GM21381 (cell line): ENCODE data around the gene CXXC1.
"Not testable (repeated sequence)": the region's sequence is repeated elsewhere in the genome, so short reads cannot be mapped to it uniquely, and the experiment has no call there.

Experiments used
- ATAC-seq: cut with Tn5 transposase; IDR thresholded peaks from one replicate; pipeline ENCODE4 v1.9.1; 2021; ENCODE audit warnings: mild to moderate bottlenecking, moderate library complexity; ENCODE audit not compliant: unreplicated experiment

The CXXC1 gene

DNA sequence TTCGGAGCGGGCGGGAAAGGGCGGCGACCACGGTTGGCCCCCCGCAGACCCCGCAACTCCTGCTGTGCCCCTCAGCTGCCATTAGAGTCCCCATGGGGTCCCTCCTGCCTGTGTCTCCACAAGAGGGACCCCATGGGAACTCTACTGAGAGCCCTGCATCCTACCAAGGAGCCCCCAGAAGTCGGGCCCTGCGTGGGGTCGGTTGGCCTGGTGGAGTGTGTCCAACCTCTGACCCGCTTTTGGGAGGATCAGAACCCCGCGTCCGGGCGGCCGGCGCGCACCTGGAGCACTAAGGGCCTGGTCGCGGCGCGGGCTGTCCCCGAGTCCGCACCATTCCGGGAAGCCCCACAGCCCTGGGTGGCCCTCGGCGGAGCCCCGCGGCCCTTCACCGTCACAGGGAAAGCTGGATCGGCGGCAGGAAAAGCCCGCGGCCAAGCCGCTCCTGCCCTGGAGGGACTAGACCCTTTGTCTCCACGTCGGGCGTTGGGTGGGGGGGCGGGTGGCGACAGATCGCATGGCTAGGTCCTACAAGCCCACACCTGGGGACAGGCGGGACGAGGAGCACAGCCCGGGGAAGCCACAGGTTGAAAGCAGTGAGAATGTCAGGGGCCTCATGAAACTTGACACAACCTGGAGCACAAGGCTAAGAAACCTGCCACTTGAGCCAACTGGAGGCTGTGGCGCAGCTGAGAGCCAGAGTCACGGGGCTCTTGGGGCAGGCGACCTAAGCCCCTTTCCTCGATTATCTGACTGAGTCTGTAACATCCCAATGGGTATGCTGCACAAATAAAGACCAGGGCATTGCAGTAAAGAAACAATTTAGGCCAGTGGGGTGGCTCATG lies 11.2 kb upstream of the CXXC1 start:
- ATAC-seq = no peak

- ATAC-seq = peak; percentile 100
These were observed 10.3 kb upstream of the CXXC1 start for GRCh38 chr18:50297621-50298442.

DNA sequence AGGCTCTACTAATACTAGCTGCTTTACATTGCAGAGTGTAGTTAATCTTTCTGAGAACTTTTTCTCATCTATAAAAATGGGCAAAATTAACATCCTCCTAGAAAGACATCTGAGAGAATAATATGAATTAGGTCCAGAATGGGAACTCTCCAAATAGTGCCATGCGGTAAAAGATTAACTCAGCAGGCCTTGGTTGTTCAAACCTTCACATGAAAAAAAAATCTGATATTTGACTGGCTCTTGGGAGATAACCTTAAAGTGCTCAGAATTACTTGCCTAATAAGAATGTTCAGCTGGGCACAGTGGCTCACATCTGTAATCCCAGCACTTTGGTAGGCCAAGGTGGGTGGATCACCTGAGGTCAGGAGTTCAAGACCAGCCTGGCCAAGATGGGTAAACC lies 5.5 kb upstream of the CXXC1 start:
- no peak for ATAC-seq

GRCh38 chr18:50289108-50289443 lies 1.6 kb upstream of the CXXC1 start:
- ATAC-seq = no peak

DNA sequence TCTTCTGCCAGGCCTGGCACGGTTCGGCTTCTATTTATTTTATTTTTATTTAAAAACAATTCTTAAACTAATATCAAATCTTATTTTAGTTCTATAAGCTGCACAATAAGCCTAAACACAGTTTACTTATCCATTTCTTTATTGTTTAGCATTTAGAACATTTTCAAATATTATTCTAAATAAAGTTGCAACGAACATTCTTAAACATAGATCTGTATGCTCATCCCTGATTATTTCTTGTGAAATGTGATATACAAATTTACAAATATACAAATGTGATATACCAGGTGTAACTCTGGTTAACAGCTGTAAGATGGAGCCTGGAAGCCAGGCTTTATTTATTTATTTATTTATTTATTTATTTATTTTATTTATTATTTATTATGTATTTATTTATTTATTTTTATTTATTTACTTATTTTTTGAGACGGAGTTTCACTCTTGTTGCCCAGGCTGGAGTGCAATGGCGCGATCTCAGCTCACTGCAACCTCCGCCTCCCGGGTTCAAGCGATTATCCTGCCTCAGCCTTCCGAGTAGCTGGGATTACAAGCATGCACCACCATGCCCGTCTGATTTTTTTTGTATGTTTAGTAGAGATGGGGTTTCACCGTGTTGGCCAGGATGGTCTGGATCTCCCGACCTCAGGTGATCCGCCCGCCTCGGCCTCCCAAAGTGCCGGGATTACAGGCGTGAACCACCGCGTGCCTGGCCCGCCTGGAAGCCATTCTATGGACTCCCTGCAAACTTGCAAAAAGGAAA lies 1.0 kb upstream of the CXXC1 start:
- ATAC-seq = not testable (repeated sequence)

DNA sequence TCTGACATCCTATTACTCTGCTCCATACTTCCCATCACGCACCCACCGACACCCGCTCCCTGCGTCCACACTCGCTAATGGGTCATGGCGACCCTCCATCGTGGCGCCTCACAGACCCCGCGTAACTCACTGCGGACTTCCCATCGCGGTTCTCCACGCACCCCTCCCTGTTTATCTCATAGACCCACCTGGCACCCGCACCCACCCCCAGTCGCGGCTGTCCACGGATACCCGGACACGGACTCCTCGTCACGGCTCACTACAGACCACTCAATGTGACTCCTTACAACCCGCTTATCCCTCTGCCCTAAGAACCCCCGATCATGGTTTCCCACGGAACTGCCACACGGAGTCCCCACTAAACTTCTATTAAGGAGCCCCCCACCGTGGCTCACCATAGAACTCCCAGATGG lies 458 bp downstream of the CXXC1 start:
- no peak for ATAC-seq

DNA sequence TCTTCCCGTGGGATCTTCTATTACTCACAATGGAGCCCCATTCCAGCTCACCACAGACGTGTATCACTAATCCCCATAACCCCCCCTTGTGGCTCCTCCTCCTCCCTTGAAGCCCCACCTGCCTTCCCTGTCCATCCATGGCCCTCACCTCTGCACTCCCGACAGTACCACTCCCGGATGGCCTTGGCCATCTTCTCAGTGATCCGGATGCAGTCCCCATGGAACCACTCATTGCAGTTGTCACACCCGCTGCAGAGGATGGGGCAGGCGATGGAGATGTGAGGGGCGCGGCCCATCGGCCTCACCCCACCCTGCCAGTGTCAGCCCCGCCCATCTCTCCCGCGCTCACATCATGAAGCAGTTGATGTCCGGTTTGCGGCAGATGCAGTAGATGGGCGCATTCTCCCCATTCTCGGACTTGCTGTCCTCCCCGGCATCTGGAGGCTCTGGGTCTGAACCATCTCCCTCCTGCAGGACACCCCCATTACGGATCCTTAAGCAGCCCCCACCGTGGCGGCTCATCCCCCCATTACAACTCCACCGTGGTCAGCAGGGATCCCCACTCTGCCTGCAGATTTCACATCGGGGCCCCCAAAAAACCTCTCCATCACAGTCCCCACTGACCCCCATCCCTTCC lies 983 bp downstream of the CXXC1 start:
- ATAC-seq = no peak

DNA sequence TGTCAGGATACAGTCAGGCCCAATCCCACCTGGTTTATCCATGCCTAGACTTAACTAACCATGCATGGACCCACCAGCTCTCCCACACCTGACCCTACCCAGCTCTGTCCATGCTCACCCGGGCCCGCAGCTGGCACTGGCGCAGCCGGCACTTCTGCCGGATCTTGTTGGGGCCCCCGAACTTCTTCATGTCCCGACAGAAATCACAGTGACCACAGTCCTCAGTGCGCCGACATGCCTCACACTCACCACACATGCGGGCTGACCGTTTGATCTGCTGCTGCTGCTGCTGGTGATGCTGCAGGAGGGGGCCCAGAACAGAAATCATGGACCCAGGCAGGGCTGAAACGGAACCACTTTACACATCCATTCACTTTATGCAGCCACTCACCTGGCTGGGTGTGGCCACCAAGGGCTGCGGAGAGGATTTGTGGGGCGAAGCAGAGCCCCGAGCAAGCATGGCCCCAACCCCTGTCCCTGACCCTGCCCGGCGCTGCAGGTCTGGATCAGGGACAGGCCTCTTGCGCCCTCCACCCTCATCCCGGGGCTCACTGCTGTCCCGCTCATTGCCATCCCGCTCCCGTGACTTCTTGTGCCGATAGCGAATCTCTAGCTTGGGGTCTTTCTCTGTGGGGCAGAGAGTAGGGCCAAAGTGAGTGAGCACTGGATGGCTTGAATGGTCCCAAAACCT lies 1.7 kb downstream of the CXXC1 start:
- no peak for ATAC-seq

DNA sequence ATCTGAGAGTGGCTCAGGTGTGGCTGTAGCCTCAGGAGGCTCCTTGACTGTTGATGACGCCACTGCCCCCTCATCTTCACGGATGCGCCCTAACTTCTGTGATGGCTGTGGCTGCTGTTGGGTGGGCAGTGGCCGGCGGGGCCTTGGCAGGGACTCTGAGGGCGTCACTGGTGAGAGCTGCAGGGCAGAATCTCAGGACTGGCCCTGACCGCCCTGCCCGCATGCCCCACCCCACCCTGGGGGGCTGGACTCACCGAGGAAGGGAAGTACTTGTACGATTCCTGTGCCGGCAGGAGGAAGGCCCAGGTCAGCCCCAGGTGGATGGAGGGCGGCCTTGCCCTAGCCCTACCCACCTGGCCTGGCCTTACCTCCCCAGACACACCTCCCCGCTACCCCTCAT lies 2.4 kb downstream of the CXXC1 start:
- ATAC-seq = no peak

DNA sequence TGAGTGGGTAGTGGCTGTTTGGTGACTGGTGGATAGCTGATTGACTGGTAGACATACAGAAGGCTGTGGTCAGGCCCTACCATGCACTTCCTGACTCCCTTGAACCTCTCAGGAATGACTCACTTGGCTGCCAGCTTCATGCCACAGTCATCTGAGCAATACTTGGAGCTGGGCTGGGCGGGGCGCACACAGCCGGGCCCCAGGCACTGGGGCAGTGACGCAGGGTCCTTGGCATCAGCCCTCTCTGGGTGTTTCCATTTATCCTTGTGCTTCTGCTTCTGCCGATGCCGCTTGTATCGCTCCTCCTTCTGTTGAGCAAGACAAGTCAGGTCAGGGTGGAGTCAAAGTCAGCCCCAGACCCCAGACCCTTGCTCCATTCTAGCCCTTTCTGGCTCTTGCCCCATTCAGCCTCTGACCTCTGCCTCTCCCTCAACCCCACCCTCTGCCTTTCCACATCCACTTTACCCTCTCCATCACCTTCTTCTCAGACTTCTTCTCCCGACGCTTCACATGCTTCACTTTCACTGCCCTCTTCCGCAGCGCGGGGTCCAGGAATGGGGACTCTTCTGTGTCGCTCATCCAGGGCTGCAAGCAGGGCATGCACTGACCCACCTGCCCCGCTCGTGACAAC lies 3.1 kb downstream of the CXXC1 start:
- no peak for ATAC-seq

GRCh38 chr18:50283469-50284209 lies 3.9 kb downstream of the CXXC1 start:
- ATAC-seq = no peak

DNA sequence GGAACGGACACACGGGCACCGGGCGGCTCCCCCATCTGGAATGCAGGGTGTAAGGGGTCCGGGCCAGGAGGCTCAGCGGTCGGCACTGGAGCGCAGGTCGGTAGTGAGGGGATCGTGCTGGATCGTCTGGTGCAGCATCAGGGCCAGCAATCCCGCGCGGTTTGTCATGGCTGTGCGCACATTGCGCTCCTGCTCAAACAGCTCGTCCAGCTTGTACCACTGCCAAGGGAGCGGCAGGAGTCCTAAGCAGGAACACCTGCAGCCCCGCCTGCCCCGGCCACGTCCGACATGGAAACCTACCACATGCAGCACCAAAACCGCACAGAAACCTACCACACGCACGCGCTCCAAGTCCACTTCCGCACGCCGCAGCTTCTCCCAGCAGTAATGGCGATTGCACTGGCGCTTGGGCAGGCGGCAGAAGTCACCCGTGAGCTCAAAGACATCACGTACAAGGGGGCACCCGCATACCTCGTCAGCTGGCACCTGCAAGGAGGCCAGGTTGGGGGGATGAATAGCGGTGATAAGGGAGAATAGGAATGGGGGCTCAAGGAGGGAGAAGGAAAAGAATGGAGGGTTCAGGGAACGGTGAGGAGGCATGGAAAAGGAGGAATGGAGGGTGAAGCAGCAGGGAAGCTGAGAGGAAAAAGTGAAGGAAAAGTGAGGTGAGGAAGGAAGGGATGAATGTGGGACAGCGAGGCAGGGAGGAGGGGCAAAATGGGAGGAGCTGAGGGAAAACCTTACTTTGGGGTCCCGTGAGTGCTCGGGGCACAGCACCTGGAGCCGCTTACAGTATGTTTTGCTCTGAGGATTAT lies 4.8 kb downstream of the CXXC1 start:
- no peak for ATAC-seq

DNA sequence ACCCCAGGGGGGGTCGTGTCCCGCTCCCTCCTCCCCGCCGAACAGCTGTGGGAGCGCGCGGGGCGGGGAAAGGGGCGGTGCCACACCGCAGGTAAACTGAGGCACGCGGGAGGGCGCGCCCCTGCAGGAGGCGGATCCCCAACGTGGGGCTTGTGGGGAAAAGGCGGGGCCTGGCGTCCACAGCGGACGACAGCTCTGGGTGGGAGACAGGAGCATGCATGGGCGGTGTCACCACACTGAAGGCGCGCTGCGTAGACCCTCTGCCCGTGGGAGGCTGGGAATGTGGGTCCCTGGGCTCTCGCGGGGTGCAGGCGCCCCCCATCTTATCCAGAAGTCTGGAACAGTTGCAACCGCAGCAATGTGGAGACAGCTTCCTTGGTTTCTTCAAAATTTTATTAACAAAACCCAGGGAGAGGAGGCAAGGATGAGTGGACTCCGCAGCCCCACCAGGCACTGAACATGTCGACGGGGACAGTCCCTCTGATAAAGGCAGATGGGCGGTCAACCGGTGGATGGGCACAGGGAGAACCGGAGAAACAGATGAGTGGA lies 5.4 kb downstream of the CXXC1 start:
- no peak for ATAC-seq

GRCh38 chr18:50281295-50281971 lies 6.1 kb downstream of the CXXC1 start, which contains the start of gene MBD1:
TSS of gene MBD1 (minus strand) at chr18:50281523. CDS start at chr18:50279992, 1,531 bp downstream.
- peak; percentile 88 for ATAC-seq

- no peak for ATAC-seq
These were observed 6.7 kb downstream of the CXXC1 start for GRCh38 chr18:50280707-50281294.

DNA sequence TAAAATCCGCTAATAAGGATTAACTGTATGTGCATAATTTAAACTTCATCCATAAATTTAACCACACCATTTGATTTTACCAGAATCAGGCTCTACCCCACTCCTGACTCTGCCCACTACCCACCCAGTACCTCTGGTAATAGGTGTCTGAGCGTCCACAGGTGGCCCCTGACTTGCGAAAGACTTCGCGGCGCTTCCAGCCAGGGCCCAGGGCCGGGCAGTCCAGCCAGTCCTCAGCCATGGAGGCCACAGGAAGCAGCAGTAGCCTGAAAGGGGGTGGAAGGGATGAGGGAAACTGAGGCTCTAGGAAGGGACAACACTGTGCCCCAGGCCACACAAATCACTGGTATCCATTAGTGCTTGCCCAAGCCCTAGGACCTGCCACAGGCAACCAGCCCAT lies 7.7 kb downstream of the CXXC1 start:
- no peak for ATAC-seq

GRCh38 chr18:50277942-50278341 lies 9.6 kb downstream of the CXXC1 start:
- no peak for ATAC-seq
